Esophagus squamous epithelium (tissue), 4 donors: Measurements from ENCODE around the gene PPM1M.

Source experiments
- CTCF ChIP-seq, 6 experiments: fragments of 450-650 bp in 4 of 6; fragments of 200-600 bp in 2 of 6; sonication (generic) in 2 of 6; IDR thresholded peaks; one replicate each; pipeline ENCODE4 v1.5.1; 2016 to 2019; ENCODE audit warnings: antibody characterized with exemption in 6 of 6, mild to moderate bottlenecking in 4 of 6, moderate library complexity in 4 of 6
- POLR2A ChIP-seq, 4 donors: fragments of 450-650 bp; IDR thresholded peaks; one replicate each; pipeline ENCODE4 v1.6.1; 2017; ENCODE audit warnings: antibody characterized with exemption in 4 of 4, mild to moderate bottlenecking in 4 of 4, moderate library complexity in 3 of 4

DNA sequence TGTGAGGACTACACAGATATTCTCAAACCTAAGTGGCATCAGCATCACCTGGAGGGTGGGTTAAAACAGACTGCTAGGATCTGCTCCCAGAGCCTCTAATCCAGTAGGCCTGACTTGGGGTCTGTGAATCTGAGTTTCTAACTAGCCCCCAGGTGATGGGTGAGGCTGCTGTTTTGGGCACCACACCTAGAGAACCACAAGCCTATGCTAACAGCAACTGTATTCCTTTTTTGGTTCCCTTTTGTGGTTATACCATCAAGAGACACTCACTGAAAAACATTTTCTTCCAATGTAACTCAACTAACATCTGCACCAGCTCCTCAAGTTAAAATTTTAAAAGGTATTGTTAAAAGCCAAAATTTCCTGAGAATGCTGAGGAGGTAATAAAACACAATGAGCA is 16.9 kb downstream of the PPM1M start:
- no peak for TF ChIP-seq CTCF (IDR thresholded peaks at IDR 0.05)
- no peak for TF ChIP-seq POLR2A (IDR thresholded peaks at IDR 0.05)
